GM12878 (cell line): ENCODE results near the gene CFAP157. TPM values are rescaled to one million over a fixed set of nuclear protein-coding genes. Genes with fewer than 3 reads are reported as not detected.

Source experiments
- ATF3 ChIP-seq: IDR thresholded peaks from 2 replicates; pipeline ENCODE4 v1.6.1; 2011; ENCODE audit warnings: low read depth, mild to moderate bottlenecking, low read length, moderate library complexity, borderline replicate concordance; ENCODE audit errors: extremely low read depth
- CHD1 ChIP-seq: IDR thresholded peaks from 2 replicates; pipeline ENCODE4 v1.6.1; 2012; ENCODE audit warnings: low read depth, low read length, improper control_type of control experiment
- CREM ChIP-seq: IDR thresholded peaks from 2 replicates; pipeline ENCODE4 v1.6.1; 2014; ENCODE audit warnings: antibody characterized with exemption, low read depth
- E2F8 ChIP-seq: fragments of 450-650 bp; IDR thresholded peaks from 2 replicates; pipeline ENCODE4 v1.6.1; 2018; ENCODE audit warnings: mild to moderate bottlenecking, low read depth, moderate library complexity; ENCODE audit not compliant: partially characterized antibody
- ELK1 ChIP-seq: IDR thresholded peaks from 2 replicates; pipeline ENCODE4 v1.6.1; 2012; ENCODE audit warnings: low read depth, low read length, improper control_type of control experiment
- ETV6 ChIP-seq, 2 experiments: fragments of 450-650 bp in 1 of 2; IDR thresholded peaks in 1 of 2; conservative IDR thresholded peaks in 1 of 2; 2 replicates each; pipeline ENCODE4 v1.6.1; 2014; ENCODE audit warnings: antibody characterized with exemption in 1 of 2, borderline replicate concordance in 1 of 2, low read depth in 1 of 2, mild to moderate bottlenecking in 1 of 2, moderate library complexity in 1 of 2
- EZH2 ChIP-seq: IDR thresholded peaks from 2 replicates; pipeline ENCODE4 v1.6.1; 2012; ENCODE audit warnings: low read depth, mild to moderate bottlenecking, control low read depth, inconsistent platforms, low read length, borderline replicate concordance; ENCODE audit not compliant: control insufficient read depth
- FOXM1 ChIP-seq: IDR thresholded peaks from 2 replicates; pipeline ENCODE4 v1.6.1; 2012; ENCODE audit warnings: low read depth, mild to moderate bottlenecking, inconsistent platforms, low read length, moderate library complexity
- IKZF1 ChIP-seq: fragments of 450-650 bp; conservative IDR thresholded peaks from 2 replicates; pipeline ENCODE4 v1.6.1; 2017; ENCODE audit warnings: antibody characterized with exemption, mild to moderate bottlenecking
- KAT2A ChIP-seq: conservative IDR thresholded peaks from 2 replicates; pipeline ENCODE4 v1.6.1; 2011; ENCODE audit warnings: low read depth, low read length; ENCODE audit not compliant: control insufficient read depth
- KDM1A ChIP-seq: fragments of 200-600 bp; sonication (generic); IDR thresholded peaks from 2 replicates; pipeline ENCODE4 v1.6.1; 2016; ENCODE audit warnings: borderline replicate concordance
- LARP7 ChIP-seq: fragments of 450-650 bp; IDR thresholded peaks from 2 replicates; pipeline ENCODE4 v1.6.1; 2017; ENCODE audit warnings: mild to moderate bottlenecking
- MLLT1 ChIP-seq: fragments of 450-650 bp; IDR thresholded peaks from 2 replicates; pipeline ENCODE4 v1.6.1; 2016; ENCODE audit warnings: mild to moderate bottlenecking
- NFXL1 ChIP-seq: fragments of 450-650 bp; IDR thresholded peaks from 2 replicates; pipeline ENCODE4 v1.6.1; 2017; ENCODE audit warnings: antibody characterized with exemption, mild to moderate bottlenecking, borderline replicate concordance
- NRF1 ChIP-seq: conservative IDR thresholded peaks from 2 replicates; pipeline ENCODE4 v1.6.1; 2011; ENCODE audit warnings: mild to moderate bottlenecking, low read depth, low read length, improper control_type of control experiment
- RB1 ChIP-seq: fragments of 450-650 bp; formaldehyde crosslinking; IDR thresholded peaks from 2 replicates; pipeline ENCODE4 v1.6.1; 2017; ENCODE audit warnings: mild to moderate bottlenecking, borderline replicate concordance
- RBBP5 ChIP-seq: fragments of 200-600 bp; sonication (generic); conservative IDR thresholded peaks from 2 replicates; pipeline ENCODE4 v1.6.1; 2016
- RFX5 ChIP-seq: IDR thresholded peaks from 2 replicates; pipeline ENCODE4 v1.6.1; 2011; ENCODE audit warnings: low read depth, low read length, improper control_type of control experiment
- SIN3A ChIP-seq: IDR thresholded peaks from 2 replicates; pipeline ENCODE4 v1.6.1; 2012; ENCODE audit warnings: low read depth, low read length, improper control_type of control experiment
- SMARCA5 ChIP-seq: fragments of 450-650 bp; IDR thresholded peaks from 2 replicates; pipeline ENCODE4 v1.6.1; 2017; ENCODE audit warnings: mild to moderate bottlenecking
- SP1 ChIP-seq: IDR thresholded peaks from one replicate; pipeline ENCODE4 v1.6.1; 2011; ENCODE audit warnings: low read depth, low read length
- SPI1 ChIP-seq: IDR thresholded peaks from 2 replicates; pipeline ENCODE4 v1.6.1; 2011; ENCODE audit warnings: low read depth, mild to moderate bottlenecking, low read length, moderate library complexity, borderline replicate concordance; ENCODE audit not compliant: insufficient read depth
- TCF3 ChIP-seq: IDR thresholded peaks from 2 replicates; pipeline ENCODE4 v1.6.1; 2012; ENCODE audit warnings: low read depth, mild to moderate bottlenecking, low read length, borderline replicate concordance; ENCODE audit not compliant: insufficient read depth
- ZBED1 ChIP-seq: IDR thresholded peaks from 2 replicates; pipeline ENCODE4 v1.6.1; 2016; ENCODE audit warnings: borderline replicate concordance
- ZNF384 ChIP-seq: IDR thresholded peaks from 2 replicates; pipeline ENCODE4 v1.6.1; 2012; ENCODE audit warnings: low read depth, mild to moderate bottlenecking, low read length, improper control_type of control experiment, borderline replicate concordance
- polyA plus RNA-seq, 11 experiments: library from polyadenylated mRNA; depleted of rRNA in 4 of 11; unstranded in 6 of 11; stranded (reverse) in 5 of 11; fragments of >200 nt; fragmentation: Nextera tagmentation in 4 of 11; fragmentation: Illumina TruSeq in 1 of 11; extraction: Ambion mirVana in 4 of 11; extraction: Trizol in 1 of 11; gene quantifications; 1 replicate in 1 of 11; 2 replicates in 10 of 11; pipeline versions ENCODE4 v1.2.1 to v1.2.3, GENCODE V29; 2011 to 2016; ENCODE audit warnings: inconsistent platforms in 2 of 11, missing spikeins in 2 of 11, low read depth in 1 of 11
- total RNA-seq, 4 experiments: library from RNA; depleted of rRNA in 3 of 4; stranded (reverse); fragments of >200 nt in 3 of 4; fragmentation: Illumina TruSeq in 1 of 4; extraction: Trizol in 1 of 4; gene quantifications; 2 replicates each; pipeline versions ENCODE4 v1.2.1 to v1.2.3, GENCODE V29; 2013 to 2021

The CFAP157 gene
- total and polyA plus RNA-seq, 10 of the 15 experiments (the other 5 are each of a cell fraction or from before 2014, with no cell fraction given) = 0.08 to 0.72 TPM; not detected in 8

GRCh38 chr9:127715470-127716337 lies 8.9 kb downstream of the CFAP157 start, which contains the start of the genes PTRH1 and TTC16 (continued):
- TF ChIP-seq SP1 (peak; percentile 95), SPI1 (no peak), KDM1A (no peak), SIN3A (peak; percentile 92), ETV6 (conservative IDR thresholded peaks at IDR 0.05 in 1 of 2, IDR thresholded peaks at IDR 0.05 in 1 of 2; ENCODE audit: borderline replicate concordance in 1 of 2, low read depth in 1 of 2) (no peak), ELK1 (no peak), RBBP5 (no peak), CHD1 (no peak), E2F8 (peak; percentile 51), KAT2A (no peak), EZH2 (no peak), CREM (peak; percentile 96), NFXL1 (no peak), ZBED1 (no peak), SMARCA5 (no peak), LARP7 (0 out of 2 replicates have a peak, but pooled peaks have one; percentile 39), RFX5 (peak; percentile 79), ZNF384 (no peak), MLLT1 (0 out of 2 replicates have a peak, but pooled peaks have one; percentile 26), ATF3 (no peak), TCF3 (no peak), NRF1 (no peak), FOXM1 (no peak), RB1 (no peak), IKZF1 (peak; percentile 79)
